ENCODE results near the gene TSPEAR.

Gene TSPEAR

GRCh38 chr21:44539991-44540666, 171.2 kb downstream of the TSPEAR start, which contains the start of gene KRTAP10-1:
Gene KRTAP10-1, minus strand, starts transcription at chr21:44540195. Its CDS starts 45 bp downstream, at chr21:44540150.
- no peak for TF ChIP-seq CTCF (IDR thresholded peaks at IDR 0.05; ENCODE audit: unreplicated experiment in 3 of 3)
- peaks cover 9% of the 10 kb centered on the region for H3K9me3 Mint-ChIP-seq
- H3K4me1 Mint-ChIP-seq, result no peaks in the 10 kb centered on the region
- no peak within 1 kb of the TSS for H3K4me3 Mint-ChIP-seq
- no peak within 1 kb of the TSS for H3K27ac Mint-ChIP-seq
- H3K27me3 Mint-ChIP-seq (ENCODE audit: low read depth), result no peaks in the 10 kb centered on the region
- H3K36me3 Mint-ChIP-seq (ENCODE audit: low read depth), result no peaks in the 10 kb centered on the region

DNA sequence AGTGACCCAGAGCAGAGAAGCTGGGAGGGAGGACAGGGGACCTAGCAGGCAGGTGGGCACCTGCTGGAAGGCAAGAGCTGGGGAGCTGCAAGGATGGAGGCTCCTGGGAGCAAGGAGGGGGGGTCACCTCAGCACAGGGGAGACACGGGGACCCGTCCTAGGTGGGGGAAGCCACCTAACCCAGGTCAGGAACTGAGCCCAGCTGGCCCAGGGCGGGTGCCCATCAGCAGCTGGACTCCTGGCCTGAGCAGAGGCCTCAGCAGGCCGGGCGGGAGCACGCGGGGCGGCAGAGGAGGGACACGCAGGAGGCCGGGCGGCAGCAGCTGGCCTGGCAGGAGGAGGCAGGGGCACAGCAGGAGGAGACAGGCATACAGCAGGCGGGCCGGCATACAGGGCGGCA, 172.3 kb downstream of the TSPEAR start:
- Mint-ChIP-seq H3K9me3 (peaks cover 9% of the 10 kb centered on the region), H3K36me3 (ENCODE audit: low read depth) (no peaks in the 10 kb centered on the region), H3K27ac (no peak overlapping the region), H3K27me3 (ENCODE audit: low read depth) (peaks cover 5% of the 10 kb centered on the region), H3K4me3 (no peak overlapping the region), H3K4me1 (no peaks in the 10 kb centered on the region)
- TF ChIP-seq CTCF (IDR thresholded peaks at IDR 0.05; ENCODE audit: unreplicated experiment in 3 of 3), result no peak

GRCh38 chr21:44537930-44538911, 173.2 kb downstream of the TSPEAR start:
- Mint-ChIP-seq H3K27me3 (ENCODE audit: low read depth) (peaks cover 5% of the 10 kb centered on the region), H3K4me1 (no peaks in the 10 kb centered on the region), H3K36me3 (ENCODE audit: low read depth) (no peaks in the 10 kb centered on the region), H3K4me3 (no peak overlapping the region), H3K9me3 (peaks cover 9% of the 10 kb centered on the region), H3K27ac (no peak overlapping the region)
- TF ChIP-seq CTCF (IDR thresholded peaks at IDR 0.05; ENCODE audit: unreplicated experiment in 3 of 3), result no peak

GRCh38 chr21:44535963-44536362, 175.4 kb downstream of the TSPEAR start:
- peaks cover 10% of the 10 kb centered on the region for H3K27me3 Mint-ChIP-seq (ENCODE audit: low read depth)
- H3K36me3 Mint-ChIP-seq (ENCODE audit: low read depth), result no peaks in the 10 kb centered on the region
- no peak overlapping the region for H3K27ac Mint-ChIP-seq
- no peak overlapping the region for H3K4me3 Mint-ChIP-seq
- no peak for TF ChIP-seq CTCF (IDR thresholded peaks at IDR 0.05; ENCODE audit: unreplicated experiment in 3 of 3)
- H3K4me1 Mint-ChIP-seq, result no peaks in the 10 kb centered on the region
- peaks cover 4% of the 10 kb centered on the region for H3K9me3 Mint-ChIP-seq

DNA sequence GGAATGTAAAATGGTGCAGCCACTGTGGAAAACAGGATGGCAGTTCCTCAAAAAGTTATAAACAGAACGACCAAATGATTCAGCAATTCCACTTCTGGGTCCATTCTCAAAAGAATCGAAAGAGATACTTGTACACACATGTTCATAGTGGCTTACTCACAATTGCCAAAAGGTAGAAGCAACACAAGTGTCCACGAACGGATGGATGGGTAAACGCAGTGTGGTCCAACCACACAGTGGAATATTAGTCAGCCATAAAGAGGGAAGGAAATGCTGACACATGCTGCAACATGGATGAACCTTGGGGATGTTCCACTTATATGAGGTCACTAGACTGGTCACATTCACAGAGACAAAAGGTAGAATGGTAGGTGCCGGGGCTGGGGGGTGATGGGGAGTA, 176.7 kb downstream of the TSPEAR start:
- TF ChIP-seq CTCF (IDR thresholded peaks at IDR 0.05; ENCODE audit: unreplicated experiment in 3 of 3), result no peak
- peaks cover 3% of the 10 kb centered on the region for H3K9me3 Mint-ChIP-seq
- no peaks in the 10 kb centered on the region for H3K4me1 Mint-ChIP-seq

More for the DNA sequence above, 176.7 kb downstream of the TSPEAR start:
- Mint-ChIP-seq H3K36me3 (ENCODE audit: low read depth) (no peaks in the 10 kb centered on the region), H3K27ac (no peak overlapping the region), H3K27me3 (ENCODE audit: low read depth) (peaks cover 16% of the 10 kb centered on the region), H3K4me3 (no peak overlapping the region)

Data from nephron (organoid).